ENCODE data around the gene VDAC1.

VDAC1 gene

GRCh38 chr5:133939668-133940067 is 65.1 kb downstream of the VDAC1 start:
- TF ChIP-seq TEAD4 (IDR thresholded peaks at IDR 0.05) = no peak
- TF ChIP-seq FOXM1 (IDR thresholded peaks at IDR 0.05; ENCODE audit: borderline replicate concordance, low read depth) = no peak
- TF ChIP-seq, protein P1, sequence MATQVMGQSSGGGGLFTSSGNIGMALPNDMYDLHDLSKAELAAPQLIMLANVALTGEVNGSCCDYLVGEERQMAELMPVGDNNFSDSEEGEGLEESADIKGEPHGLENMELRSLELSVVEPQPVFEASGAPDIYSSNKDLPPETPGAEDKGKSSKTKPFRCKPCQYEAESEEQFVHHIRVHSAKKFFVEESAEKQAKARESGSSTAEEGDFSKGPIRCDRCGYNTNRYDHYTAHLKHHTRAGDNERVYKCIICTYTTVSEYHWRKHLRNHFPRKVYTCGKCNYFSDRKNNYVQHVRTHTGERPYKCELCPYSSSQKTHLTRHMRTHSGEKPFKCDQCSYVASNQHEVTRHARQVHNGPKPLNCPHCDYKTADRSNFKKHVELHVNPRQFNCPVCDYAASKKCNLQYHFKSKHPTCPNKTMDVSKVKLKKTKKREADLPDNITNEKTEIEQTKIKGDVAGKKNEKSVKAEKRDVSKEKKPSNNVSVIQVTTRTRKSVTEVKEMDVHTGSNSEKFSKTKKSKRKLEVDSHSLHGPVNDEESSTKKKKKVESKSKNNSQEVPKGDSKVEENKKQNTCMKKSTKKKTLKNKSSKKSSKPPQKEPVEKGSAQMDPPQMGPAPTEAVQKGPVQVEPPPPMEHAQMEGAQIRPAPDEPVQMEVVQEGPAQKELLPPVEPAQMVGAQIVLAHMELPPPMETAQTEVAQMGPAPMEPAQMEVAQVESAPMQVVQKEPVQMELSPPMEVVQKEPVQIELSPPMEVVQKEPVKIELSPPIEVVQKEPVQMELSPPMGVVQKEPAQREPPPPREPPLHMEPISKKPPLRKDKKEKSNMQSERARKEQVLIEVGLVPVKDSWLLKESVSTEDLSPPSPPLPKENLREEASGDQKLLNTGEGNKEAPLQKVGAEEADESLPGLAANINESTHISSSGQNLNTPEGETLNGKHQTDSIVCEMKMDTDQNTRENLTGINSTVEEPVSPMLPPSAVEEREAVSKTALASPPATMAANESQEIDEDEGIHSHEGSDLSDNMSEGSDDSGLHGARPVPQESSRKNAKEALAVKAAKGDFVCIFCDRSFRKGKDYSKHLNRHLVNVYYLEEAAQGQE (IDR thresholded peaks at IDR 0.05; ENCODE audit: low read depth) = no peak
- no peak for TF ChIP-seq TCF12 (IDR thresholded peaks at IDR 0.05; ENCODE audit: low read depth)
- TF ChIP-seq EGR1 (IDR thresholded peaks at IDR 0.05) = no peak
- no peak for TF ChIP-seq ZBTB7A (IDR thresholded peaks at IDR 0.05; ENCODE audit: low read depth)
- no peak for TF ChIP-seq CREB1 (IDR thresholded peaks at IDR 0.05; ENCODE audit: low read depth)
- TF ChIP-seq RAD21 (IDR thresholded peaks at IDR 0.05; ENCODE audit: low read depth) = no peak
- TF ChIP-seq USF1 (IDR thresholded peaks at IDR 0.05) = no peak
- TF ChIP-seq NFIC (IDR thresholded peaks at IDR 0.05) = no peak
- no peak for TF ChIP-seq TAF1 (IDR thresholded peaks at IDR 0.05; ENCODE audit: low read depth)
- no peak for TF ChIP-seq EP300 (IDR thresholded peaks at IDR 0.05; ENCODE audit: borderline replicate concordance)
- TF ChIP-seq YY1 (IDR thresholded peaks at IDR 0.05; ENCODE audit: low read depth) = no peak
- no peak for TF ChIP-seq CEBPB (IDR thresholded peaks at IDR 0.05)
- no peak for TF ChIP-seq MAX (IDR thresholded peaks at IDR 0.05)

DNA sequence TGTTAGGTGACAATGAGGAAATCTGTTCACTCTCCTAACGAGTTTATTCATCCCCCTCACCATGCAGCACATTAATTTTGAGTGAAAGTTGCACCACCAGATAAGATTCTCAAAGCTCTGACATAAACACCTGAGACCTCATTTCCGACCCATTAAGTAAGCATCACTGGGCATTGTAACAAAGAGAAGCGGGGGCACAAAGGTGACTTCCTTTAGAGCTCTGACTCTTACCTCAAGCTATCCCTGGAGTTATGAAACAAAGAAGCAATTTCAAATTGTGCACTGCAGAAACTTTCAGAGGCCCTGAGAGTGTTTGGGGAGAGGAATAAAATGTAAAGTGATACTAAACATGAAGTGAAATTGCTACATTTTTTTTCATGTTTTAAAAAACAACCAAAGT is 65.8 kb downstream of the VDAC1 start:
- TF ChIP-seq FOXM1 (IDR thresholded peaks at IDR 0.05; ENCODE audit: borderline replicate concordance, low read depth) = no peak
- no peak for TF ChIP-seq CREB1 (IDR thresholded peaks at IDR 0.05; ENCODE audit: low read depth)
- no peak for TF ChIP-seq RAD21 (IDR thresholded peaks at IDR 0.05; ENCODE audit: low read depth)

DNA sequence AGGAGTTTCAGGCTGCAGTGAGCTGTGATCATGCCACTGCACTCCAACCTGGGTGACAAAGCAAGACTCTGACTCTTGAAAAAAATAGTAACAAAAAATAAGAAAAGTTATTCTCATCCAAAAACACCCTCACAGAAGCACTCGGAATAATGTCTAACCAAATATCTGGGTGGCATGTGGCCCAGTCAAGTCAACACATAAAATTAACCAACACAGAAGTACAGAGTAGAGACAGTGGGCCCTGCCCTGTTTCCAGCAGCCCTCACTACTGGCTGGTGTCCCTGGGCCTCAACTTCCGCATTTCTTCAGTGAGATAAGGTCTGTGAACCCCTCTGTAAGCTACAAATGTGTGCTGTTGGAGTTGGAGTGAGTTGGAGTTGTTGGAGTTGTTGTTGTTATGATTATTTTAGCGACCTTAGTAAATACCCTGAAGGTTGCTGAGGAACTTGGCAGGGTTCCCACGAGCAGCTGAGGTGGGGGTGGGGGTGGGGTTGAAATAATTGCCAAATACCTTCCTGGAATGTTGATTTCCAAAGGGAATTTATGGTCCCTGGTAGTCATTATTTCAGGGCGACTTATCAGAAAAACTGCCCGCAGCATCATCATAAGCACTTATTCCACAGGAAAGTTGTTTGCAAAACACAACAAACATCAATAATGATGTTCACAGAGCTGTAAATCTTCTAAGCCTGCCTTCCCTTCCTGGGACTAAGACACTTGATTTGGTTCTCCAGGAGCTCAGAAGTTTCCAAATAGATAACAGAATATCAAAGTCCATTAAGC is 66.5 kb downstream of the VDAC1 start:
- no peak for TF ChIP-seq USF1 (IDR thresholded peaks at IDR 0.05)
- TF ChIP-seq CEBPB (IDR thresholded peaks at IDR 0.05) = no peak
- TF ChIP-seq TCF12 (IDR thresholded peaks at IDR 0.05; ENCODE audit: low read depth) = no peak
- no peak for TF ChIP-seq YY1 (IDR thresholded peaks at IDR 0.05; ENCODE audit: low read depth)
- TF ChIP-seq TEAD4 (IDR thresholded peaks at IDR 0.05) = no peak
- no peak for TF ChIP-seq FOXM1 (IDR thresholded peaks at IDR 0.05; ENCODE audit: borderline replicate concordance, low read depth)
- TF ChIP-seq TAF1 (IDR thresholded peaks at IDR 0.05; ENCODE audit: low read depth) = no peak
- no peak for TF ChIP-seq RAD21 (IDR thresholded peaks at IDR 0.05; ENCODE audit: low read depth)
- TF ChIP-seq CREB1 (IDR thresholded peaks at IDR 0.05; ENCODE audit: low read depth) = no peak
- TF ChIP-seq MAX (IDR thresholded peaks at IDR 0.05) = no peak
- TF ChIP-seq NFIC (IDR thresholded peaks at IDR 0.05) = no peak
- TF ChIP-seq EGR1 (IDR thresholded peaks at IDR 0.05) = no peak
- no peak for TF ChIP-seq EP300 (IDR thresholded peaks at IDR 0.05; ENCODE audit: borderline replicate concordance)
- TF ChIP-seq, protein P1 (IDR thresholded peaks at IDR 0.05; ENCODE audit: low read depth) = no peak

DNA sequence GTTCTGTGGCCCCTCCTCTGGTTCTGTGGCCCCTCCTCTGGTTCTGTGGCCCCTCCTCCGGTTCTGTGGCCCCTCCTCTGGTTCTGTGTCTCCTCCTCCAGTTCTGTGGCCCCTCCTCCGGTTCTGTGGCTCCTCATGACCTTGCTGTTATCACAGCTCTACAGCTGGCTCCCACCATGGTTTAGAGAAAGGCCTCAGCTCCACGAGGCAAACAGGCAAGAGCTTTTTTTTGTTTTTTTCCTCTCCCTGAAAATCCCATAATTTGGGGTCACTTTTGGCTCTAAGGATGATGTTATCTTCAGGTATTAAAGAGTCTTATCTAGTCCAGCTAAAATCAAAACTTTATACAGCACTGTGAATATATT is 68.1 kb downstream of the VDAC1 start:
- TF ChIP-seq RAD21 (IDR thresholded peaks at IDR 0.05; ENCODE audit: low read depth) = no peak
- no peak for TF ChIP-seq FOXM1 (IDR thresholded peaks at IDR 0.05; ENCODE audit: borderline replicate concordance, low read depth)
- TF ChIP-seq NFIC (IDR thresholded peaks at IDR 0.05) = no peak
- TF ChIP-seq CEBPB (IDR thresholded peaks at IDR 0.05) = no peak
- no peak for TF ChIP-seq YY1 (IDR thresholded peaks at IDR 0.05; ENCODE audit: low read depth)
- no peak for TF ChIP-seq TEAD4 (IDR thresholded peaks at IDR 0.05)
- no peak for TF ChIP-seq MAX (IDR thresholded peaks at IDR 0.05)
- no peak for TF ChIP-seq TCF12 (IDR thresholded peaks at IDR 0.05; ENCODE audit: low read depth)
- no peak for TF ChIP-seq ZBTB7A (IDR thresholded peaks at IDR 0.05; ENCODE audit: low read depth)
- TF ChIP-seq CREB1 (IDR thresholded peaks at IDR 0.05; ENCODE audit: low read depth) = no peak
- no peak for TF ChIP-seq EGR1 (IDR thresholded peaks at IDR 0.05)
- TF ChIP-seq, protein P1 (IDR thresholded peaks at IDR 0.05; ENCODE audit: low read depth) = no peak
- TF ChIP-seq USF1 (IDR thresholded peaks at IDR 0.05) = no peak
- no peak for TF ChIP-seq EP300 (IDR thresholded peaks at IDR 0.05; ENCODE audit: borderline replicate concordance)
- TF ChIP-seq TAF1 (IDR thresholded peaks at IDR 0.05; ENCODE audit: low read depth) = no peak
